A673 (cell line): ENCODE data around the gene YPEL3. TPM values are rescaled to one million over a fixed set of nuclear protein-coding genes. Genes with fewer than 3 reads are reported as not detected.
"Not testable (repeated sequence)": the region's sequence is repeated elsewhere in the genome, so short reads cannot be mapped to it uniquely, and the experiment has no call there.

Experiments used
- BruUV-seq: library from RNA; stranded (reverse); fragments of 400-500 nt; replicated peaks from 2 replicates; lab custom pipeline; 2021; lab: Mats Ljungman, UMichigan
- CTCF ChIA-PET: fragments of 300-600 bp; sonication (Branson Sonifier 250); formaldehyde crosslinking; loops from one replicate; lab custom pipeline; 2022; ENCODE audit warnings: antibody characterized with exemption; lab: Charles Lee
- POLR2A ChIA-PET: fragments of 300-600 bp; sonication (Branson Sonifier 250); formaldehyde crosslinking; loops from one replicate; lab custom pipeline; 2022; ENCODE audit warnings: antibody characterized with exemption; ENCODE audit not compliant: low non-redundant PET; lab: Charles Lee
- DNase-seq: peaks from one replicate; pipeline ENCODE4 v3.0.0-alpha.2; 2015; ENCODE audit warnings: low spot score
- H3K27ac ChIP-seq: fragments of 200-600 bp; sonication (generic); 2 replicates; pipeline ENCODE4 v1.5.1; 2016; ENCODE audit warnings: mixed run types, low read depth, mild to moderate bottlenecking, mixed read lengths, antibody characterized with exemption, low read length; ENCODE audit not compliant: poor library complexity, severe bottlenecking
- H3K27me3 ChIP-seq: fragments of 200-600 bp; sonication (generic); replicated peaks from 2 replicates; pipeline ENCODE4 v1.6.1; 2017; ENCODE audit warnings: mixed run types, low read depth, mild to moderate bottlenecking, mixed read lengths, antibody characterized with exemption, low read length; ENCODE audit not compliant: insufficient read depth, poor library complexity
- H3K36me3 ChIP-seq: fragments of 200-600 bp; sonication (generic); 2 replicates; pipeline ENCODE4 v1.6.1; 2016; ENCODE audit warnings: mixed run types, mild to moderate bottlenecking, mixed read lengths, antibody characterized with exemption, low read length; ENCODE audit not compliant: insufficient read depth, poor library complexity, severe bottlenecking
- H3K4me1 ChIP-seq: fragments of 200-600 bp; sonication (generic); 2 replicates; pipeline ENCODE4 v1.6.1; 2017; ENCODE audit warnings: mixed run types, mild to moderate bottlenecking, mixed read lengths, antibody characterized with exemption, low read length; ENCODE audit not compliant: insufficient read depth, poor library complexity, severe bottlenecking
- H3K4me3 ChIP-seq: fragments of 200-600 bp; sonication (generic); 2 replicates; pipeline ENCODE4 v1.5.1; 2016; ENCODE audit warnings: low read depth, mixed run types, mild to moderate bottlenecking, mixed read lengths, low read length; ENCODE audit not compliant: poor library complexity, severe bottlenecking
- H3K9me3 ChIP-seq: fragments of 200-600 bp; sonication (generic); 2 replicates; pipeline ENCODE4 v1.6.1; 2016; ENCODE audit warnings: mixed run types, low read depth, mild to moderate bottlenecking, mixed read lengths, antibody characterized with exemption, low read length; ENCODE audit not compliant: poor library complexity, severe bottlenecking
- CTCF ChIP-seq: fragments of 300-800, 200-600 bp; sonication (generic); conservative IDR thresholded peaks from 2 replicates; pipeline ENCODE4 v1.5.1; 2017; ENCODE audit warnings: low read depth, mild to moderate bottlenecking, antibody characterized with exemption, low read length, moderate library complexity, mixed read lengths
- EZH2 ChIP-seq: fragments of 200-600 bp; sonication (generic); IDR thresholded peaks from 2 replicates; pipeline ENCODE4 v1.6.1; 2017; ENCODE audit warnings: borderline replicate concordance, low read depth, mild to moderate bottlenecking, mixed read lengths, antibody characterized with exemption, low read length; ENCODE audit not compliant: poor library complexity, severe bottlenecking
- intact Hi-C: fragments of 100-400 bp; cut with micrococcal nuclease; formaldehyde crosslinking; loops from one replicate; pipeline ENCODE4 v1.10.0; 2022; ENCODE audit not compliant: unreplicated experiment
- total RNA-seq: library from RNA; stranded (reverse); gene quantifications from 2 replicates; pipeline ENCODE4 v1.2.3, GENCODE V29; 2021

Gene YPEL3
- total RNA-seq, 1 experiment from 2014 or later = 4.7 TPM

DNA sequence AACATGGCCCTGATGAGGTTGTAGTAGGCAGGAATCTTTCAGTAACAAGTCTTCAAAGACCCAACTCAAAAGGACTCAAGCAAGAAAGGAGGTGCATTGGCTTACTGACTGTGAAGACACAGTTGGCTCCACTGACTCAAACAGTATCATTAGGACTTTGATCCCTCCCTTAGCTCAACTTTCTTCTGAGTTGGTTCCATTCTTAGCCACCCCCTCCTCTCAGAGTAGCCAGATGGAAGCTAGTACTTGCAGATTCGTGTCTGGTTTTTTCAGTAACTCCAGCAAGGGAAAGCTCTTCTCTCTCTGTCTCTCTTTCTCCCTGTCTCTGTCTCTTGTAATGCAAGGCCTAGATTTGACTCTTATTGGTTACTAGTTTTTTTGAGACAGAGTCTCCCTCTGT, 32.0 kb upstream of the YPEL3 start:
- peaks cover 8% of the 10 kb centered on the region for H3K4me1 ChIP-seq
- intact Hi-C loops = no loop called here
- H3K27ac ChIP-seq = no peak overlapping the region
- H3K9me3 ChIP-seq = no peaks in the 10 kb centered on the region
- no peak for DNase-seq
- no peaks in the 10 kb centered on the region for H3K27me3 ChIP-seq
- H3K4me3 ChIP-seq = no peak overlapping the region
- no peaks in the 10 kb centered on the region for H3K36me3 ChIP-seq
- BruUV-seq = no TSS peak
- TF ChIP-seq EZH2 (no peak), CTCF (no peak)
- ChIA-PET POLR2A (no interaction called here), CTCF (no interaction called here)

GRCh38 chr16:30125690-30126089, 29.7 kb upstream of the YPEL3 start:
- H3K27me3 ChIP-seq, intact Hi-C loops, H3K36me3 ChIP-seq, DNase-seq, H3K27ac ChIP-seq, H3K4me1 ChIP-seq, CTCF ChIA-PET, H3K9me3 ChIP-seq, POLR2A ChIA-PET, BruUV-seq, H3K4me3 ChIP-seq: not testable (repeated sequence)

DNA sequence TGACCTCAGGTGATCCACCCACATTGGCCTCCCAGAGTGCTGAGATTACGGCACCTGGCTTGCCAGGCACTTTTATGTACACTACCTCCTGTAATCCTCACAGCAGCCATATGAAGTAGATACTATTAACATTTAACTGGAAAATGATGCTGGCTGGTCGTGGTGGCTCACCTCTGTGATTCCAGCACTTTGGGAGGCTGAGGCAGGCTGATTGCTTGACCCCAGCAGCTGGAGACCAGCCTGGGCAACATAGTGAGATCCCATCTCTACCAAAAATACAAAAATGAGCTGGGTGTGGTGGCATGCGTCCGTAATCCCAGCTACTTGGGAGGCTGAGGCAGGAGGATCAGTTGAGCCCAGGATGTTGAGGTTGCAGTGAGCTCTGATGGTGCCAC, 29.0 kb upstream of the YPEL3 start:
- no peak overlapping the region for H3K27ac ChIP-seq
- DNase-seq = no peak
- ChIA-PET POLR2A (no interaction called here), CTCF (no interaction called here)
- intact Hi-C loops = loop anchor here (5.0 kb wide), 1 partner anchor 282 kb away; the partner anchor contains the start of gene ZNF771
- H3K27me3 ChIP-seq = no peaks in the 10 kb centered on the region
- no peak overlapping the region for H3K4me3 ChIP-seq
- no peak for TF ChIP-seq CTCF
- no peak for TF ChIP-seq EZH2
- H3K9me3 ChIP-seq = no peaks in the 10 kb centered on the region
- no TSS peak for BruUV-seq
- H3K4me1 ChIP-seq = peaks cover 4% of the 10 kb centered on the region
- H3K36me3 ChIP-seq = no peaks in the 10 kb centered on the region

DNA sequence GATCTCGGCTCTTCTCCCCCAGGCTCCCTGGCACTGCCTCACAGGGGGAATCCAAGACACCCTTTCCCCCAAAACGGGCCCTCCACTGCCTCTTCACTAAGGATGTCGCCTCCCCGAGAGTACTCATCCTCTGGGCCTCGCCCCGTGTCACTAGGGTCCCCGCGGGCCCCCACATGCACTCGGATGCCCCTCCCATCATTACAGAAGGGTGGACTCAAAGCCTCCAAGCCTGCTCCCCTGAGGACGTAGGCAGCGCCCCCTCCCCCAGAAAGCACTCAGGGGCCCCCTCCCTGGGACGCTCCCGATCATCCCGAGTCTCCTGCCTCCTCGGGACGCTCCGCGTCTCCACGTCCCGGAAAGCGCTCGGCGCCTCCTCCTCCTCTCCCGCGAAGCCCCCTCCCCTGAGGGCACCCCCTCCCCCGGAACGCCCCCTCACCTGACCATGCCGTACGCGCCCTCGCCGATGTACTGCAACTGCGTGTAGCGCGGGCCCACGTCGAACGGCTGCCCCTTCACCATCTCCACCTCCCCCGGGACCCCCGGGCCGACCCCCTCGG, 26.7 kb upstream of the YPEL3 start:
- peaks cover 9% of the 10 kb centered on the region for H3K36me3 ChIP-seq
- H3K4me1 ChIP-seq = peaks cover 4% of the 10 kb centered on the region
- POLR2A ChIA-PET = no interaction called here
- H3K9me3 ChIP-seq = no peaks in the 10 kb centered on the region
- H3K27ac ChIP-seq = peak overlapping the region; percentile 74
- intact Hi-C loops = loop anchor here (5.0 kb wide), 1 partner anchor 285 kb away; the partner anchor contains the start of gene ZNF771
- BruUV-seq = no TSS peak
- TF ChIP-seq CTCF (no peak), EZH2 (no peak)
- CTCF ChIA-PET = interaction anchor here (0.5 kb wide), 1 partner anchor 78 kb away, joined by 8 read pairs; no protein-coding TSS in a partner anchor
- H3K27me3 ChIP-seq = no peaks in the 10 kb centered on the region
- peak; percentile 23 for DNase-seq
- peak overlapping the region; percentile 90 for H3K4me3 ChIP-seq
